HG03280 (cell line): ENCODE data around the gene RAP1GAP.

ENCODE experiments used
- ATAC-seq: cut with Tn5 transposase; IDR thresholded peaks from one replicate; pipeline ENCODE4 v1.9.1; 2021; ENCODE audit warnings: mild to moderate bottlenecking, moderate library complexity; ENCODE audit not compliant: unreplicated experiment

Gene RAP1GAP

DNA sequence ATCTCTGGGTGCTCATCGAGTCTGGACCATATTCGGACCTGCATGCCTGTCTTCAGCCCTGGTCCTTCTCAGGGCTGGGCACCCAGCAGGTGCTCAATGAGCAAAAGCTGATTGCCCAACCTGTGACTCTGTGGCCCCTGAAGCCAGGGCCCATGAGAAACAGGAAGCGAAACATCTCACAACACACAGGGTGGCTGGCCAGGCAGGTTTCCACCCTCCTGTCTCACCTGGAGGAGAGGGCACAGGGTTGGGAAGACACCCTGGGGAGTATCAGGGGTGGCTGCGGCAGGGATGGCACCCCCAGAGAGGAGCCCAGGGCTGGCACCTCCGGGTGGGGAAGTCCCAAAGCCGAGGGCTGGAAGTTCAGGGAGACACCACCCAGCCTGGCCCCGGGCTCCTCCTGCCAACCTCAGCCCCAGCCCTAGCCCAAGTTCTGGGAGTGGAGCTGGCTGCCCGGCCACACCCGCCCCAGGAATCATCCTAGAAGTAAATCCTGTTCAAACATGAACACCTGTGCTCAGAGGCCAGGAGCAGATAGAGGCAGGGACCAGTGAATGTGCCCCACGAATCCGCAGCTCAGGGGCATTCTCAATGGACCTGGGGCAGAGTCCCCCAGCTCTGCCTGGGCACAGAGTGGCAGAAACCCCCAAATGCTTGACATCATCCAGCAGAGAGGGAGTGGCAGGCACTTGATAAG is 54.6 kb downstream of the RAP1GAP start:
- ATAC-seq: no peak

DNA sequence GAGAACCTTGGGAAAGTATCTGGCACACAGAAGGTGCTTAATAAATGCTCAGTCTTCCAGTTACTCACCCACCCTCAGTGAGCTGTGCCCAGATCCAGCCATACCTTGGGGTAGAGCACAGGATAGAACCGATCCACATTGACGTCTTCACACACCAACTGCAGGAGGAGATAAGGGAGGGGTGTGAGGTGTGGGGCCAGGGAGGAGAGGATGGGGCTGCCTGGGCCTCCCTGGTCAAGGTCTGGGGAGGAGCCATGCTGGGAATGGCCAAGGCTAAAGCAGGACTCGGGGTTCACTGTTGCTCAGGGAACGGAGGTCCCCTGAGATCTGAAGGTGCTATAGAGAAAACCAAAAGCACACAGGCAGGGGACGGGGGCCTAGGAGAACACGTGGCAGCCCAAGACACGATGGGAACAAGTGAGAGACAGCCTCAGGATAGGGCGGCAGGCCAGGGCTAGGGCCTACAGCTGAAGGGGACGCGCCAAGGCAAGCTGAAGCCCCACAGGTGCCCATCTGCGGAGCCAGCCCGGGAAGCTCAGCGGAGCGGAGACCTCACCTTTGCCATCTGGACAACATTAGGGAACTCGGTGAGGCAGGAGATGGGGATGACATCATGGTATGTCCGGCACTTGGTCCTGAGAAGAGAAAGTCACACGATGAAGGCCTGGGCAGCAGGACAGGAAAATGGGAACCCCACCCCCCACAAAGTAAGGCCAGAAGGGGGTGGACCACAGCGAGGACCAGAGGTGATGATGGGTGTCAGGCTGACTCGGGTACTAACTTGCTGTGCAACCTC is 55.9 kb downstream of the RAP1GAP start:
- no peak for ATAC-seq

DNA sequence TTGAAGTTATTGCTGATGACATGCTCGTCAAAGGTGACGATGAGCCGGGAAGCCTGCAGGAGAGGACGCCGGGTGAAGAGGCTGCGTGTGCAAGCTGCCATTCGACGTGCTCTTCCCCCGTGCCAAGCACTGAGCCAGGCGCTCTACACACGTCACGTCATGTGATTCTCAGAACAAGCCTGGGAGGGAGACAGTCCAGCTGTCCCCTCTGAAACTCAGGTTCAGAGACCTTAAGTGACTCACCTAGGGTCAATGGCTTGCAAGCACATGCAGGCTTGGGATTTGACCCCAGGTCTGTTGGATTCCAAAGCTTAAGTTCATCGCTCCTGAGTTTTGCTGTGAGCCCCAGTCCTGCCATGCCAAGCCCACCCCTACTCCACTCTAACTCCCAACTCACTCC is 57.1 kb downstream of the RAP1GAP start:
- no peak for ATAC-seq

DNA sequence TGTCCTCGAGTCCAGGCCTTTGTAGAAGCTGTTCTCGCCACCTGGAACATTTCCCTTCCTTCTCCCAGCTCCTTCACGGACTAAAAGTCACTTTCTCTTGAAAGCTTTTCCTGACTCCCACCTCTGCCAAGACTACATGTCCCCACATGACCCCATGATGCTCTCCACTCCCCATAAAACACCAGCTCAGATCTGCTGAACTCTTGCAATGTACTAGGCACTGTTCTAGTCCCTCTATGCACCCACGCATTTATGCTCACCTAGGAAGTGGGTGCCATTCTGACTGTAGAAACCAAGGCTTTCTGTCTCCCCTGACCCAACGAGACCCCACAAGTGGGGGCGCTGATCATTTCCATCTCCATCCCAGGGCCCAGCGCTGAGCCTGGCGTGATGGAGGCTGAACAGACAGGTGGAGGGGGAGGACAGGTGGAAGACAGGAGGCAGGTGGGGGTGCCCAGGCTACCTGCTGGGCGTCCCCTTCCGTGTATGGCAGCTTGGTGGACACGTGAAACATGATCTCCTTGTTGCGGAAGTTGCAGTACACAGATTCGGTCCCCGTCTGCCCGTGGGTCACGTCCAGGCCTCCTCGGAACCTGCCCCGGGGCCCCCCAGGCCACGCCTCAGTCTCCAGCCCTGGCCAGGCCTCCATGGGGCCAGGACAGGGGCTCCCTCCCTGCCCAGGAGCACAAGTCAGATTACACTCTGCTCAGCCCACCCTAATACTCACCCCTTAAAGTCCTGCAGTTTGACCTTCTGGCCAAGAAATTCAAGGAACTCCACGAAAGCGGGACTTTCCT is 58.0 kb downstream of the RAP1GAP start:
- ATAC-seq: no peak

DNA sequence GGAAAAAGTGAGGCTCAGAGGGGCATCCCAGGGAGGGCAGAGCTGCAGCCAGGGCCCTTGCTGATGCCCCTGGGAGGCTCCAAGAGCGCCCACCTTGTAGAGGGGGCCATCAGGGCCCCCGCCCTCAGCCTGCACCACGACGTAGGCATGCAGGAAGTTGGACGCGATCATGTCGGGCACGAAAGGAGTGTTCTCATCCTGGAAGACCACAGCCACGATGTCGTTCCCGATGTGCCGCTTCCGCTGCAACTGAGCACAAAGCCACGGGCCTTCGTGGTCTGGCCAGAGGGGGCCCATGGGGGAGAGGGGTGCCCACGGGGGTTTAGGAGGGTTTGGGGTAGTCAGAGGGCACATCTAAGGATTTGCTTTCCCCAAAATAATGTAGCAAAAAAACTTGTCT is 59.1 kb downstream of the RAP1GAP start:
- ATAC-seq: no peak

DNA sequence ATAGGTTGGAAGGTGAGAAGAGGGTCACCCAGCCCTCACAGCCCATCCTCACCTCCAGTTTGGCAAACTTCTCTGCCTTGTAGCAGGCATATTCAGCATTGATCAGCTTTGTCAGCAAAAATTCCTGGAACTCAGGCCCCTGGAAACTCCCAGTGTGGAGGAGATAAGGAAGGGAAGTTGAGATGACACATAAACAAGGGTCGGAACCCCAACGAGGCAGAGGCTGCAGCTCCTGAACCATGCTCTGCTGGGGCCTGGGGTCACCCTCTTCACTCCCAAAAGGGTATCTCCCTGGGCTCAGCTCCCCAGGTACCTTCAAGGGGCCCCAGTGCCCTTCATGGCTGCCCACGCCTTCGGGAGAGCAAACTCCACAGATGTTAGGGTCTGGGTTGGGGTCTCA is 60.4 kb downstream of the RAP1GAP start:
- ATAC-seq: no peak

DNA sequence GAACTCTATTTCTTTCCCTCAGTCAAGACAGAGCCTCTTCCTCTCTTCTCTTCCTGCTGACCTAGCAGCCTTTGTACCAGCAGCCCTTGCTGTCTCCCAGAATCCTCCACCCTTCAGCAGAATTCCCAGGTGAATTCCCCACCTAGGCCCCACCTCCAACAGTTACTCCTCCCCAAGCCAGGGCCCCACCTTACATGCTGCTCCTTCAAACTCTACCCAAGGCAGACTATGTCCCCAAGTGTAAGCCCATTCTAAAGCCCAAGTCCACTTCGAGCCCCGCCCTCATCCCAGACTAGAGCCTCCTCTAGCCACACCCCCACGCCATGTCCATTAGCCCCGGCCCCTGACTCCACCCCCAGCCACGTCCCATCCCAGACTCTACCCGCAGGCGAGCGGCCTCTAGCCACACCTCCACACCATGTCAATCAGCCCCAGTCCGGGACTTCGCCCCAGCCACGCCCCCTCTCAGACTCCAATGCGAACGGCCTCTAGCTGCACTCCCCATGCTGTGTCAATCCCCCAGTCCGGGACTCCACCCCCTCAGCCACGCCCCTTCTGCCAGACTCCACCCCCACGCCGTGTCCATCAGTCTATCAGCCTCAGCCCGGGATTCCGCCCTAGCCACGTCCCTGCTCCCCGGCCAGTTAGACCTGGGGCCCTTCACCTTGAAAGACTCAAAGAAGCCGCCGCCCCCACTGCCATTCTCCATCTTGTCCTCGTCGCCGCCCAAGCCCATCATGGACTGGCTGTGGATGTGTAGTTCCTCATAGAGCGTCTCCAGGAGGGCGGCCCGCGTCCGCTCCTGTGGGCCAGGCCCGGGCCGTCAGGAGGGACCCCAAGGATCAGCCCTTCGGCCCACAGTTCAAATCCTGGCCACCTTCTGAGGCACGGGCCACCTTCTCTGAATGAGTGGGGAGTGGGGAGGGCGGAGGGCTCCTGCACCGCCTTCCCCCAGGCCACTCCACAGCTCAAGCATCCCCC is 61.3 kb downstream of the RAP1GAP start:
- peak; percentile 64 for ATAC-seq

DNA sequence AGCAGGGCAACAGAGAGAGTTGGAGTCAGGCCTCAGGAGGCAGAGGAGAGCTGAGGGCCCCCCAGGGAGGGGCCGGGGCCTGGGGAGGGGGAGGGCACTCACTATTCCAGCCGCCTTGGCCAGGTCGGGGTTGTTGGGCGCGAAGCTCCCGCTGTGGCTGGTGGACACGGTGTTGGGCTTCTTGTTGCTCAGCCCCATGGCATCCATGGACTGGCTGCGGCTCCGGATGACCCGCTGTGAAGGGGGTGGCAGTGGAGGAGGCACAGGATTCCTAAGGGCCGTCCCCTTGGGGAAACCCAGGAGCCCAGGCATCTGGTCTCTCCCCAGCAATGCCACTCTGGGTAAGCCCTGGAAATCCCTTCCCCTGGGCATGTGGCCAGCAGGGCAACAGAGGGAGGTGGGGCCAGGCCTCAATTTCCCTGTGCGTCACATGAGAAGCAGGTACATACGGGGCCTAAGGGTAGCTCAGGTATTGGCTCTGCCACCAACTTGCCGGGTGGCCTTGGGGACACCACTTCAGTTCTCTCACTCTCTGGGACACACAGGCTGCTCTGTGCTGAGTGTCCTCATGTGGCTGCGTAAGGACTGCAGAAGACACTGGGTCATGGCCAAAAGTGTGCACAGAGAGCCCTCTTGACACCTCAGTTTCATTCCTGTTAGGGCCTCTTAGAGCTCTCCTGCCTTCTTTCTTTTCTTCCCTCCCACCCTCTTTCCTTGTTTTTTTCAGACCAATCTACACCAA is 63.0 kb downstream of the RAP1GAP start:
- ATAC-seq: no peak

DNA sequence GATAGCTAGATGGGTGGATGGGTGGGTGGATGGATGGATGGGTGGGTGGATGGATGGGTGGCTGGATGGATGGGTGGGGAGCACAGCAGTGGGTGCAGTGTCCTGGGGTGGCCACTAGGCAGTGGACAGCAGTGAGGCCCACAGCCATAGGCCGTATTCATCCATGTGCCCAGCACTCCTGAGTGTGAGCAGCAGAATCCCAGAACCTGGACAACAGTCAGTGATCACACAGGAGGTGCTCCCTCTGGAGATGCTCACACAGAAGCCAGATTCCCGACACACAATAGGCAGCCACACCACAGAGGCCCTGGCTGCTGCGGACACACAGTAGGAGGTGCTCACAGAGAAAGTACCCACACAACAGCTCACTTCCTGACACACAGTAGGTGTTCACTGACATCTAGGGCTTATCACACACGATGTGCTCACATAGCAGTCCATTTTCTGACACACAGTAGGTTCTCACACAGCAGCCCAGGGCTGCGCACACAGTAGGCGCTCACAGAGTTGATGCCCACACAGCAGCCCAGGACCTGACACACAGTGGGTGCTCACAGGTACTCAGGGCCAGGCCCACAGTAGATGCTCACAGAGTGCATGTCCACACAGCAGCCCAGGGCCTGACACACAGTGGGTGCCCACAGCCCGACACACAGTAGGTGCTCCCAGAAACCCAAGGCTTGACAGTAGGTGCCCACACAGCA is 64.0 kb downstream of the RAP1GAP start:
- ATAC-seq: no peak

DNA sequence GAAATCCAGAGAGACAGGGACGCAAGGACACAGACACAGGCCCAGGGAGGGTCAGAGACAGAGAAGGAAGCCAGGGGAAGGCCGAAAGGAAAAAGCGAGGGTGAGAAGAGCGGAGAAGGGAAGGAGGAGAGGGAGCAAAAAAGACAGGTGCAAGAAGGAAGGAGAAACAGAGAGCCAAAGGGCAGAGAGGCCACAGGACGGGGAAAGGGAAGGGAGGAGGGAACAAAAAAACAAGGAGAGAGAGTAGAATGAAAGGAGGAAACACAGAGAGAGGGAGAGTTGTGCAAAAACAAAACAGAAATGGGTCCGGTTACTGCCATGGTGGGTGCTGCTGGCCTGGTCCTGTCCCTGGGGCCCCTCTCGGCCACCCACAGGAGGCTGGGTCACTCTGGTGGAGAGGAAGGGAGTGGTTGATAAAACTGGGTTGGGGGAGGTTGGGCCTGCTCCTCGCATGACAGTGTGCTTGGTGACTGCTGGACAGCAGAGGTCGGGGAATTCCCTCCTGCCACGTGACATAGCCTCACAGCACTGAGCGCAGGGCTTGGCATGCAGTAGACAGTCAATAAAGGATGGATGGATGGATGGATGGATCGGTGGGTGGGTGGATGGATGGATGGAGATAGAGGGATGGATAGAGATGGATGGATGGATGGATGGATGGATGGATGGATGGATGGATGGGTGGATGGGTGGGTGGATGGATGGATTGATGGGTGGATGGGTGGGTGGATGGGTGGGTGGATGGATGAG is 64.8 kb downstream of the RAP1GAP start:
- no peak for ATAC-seq

DNA sequence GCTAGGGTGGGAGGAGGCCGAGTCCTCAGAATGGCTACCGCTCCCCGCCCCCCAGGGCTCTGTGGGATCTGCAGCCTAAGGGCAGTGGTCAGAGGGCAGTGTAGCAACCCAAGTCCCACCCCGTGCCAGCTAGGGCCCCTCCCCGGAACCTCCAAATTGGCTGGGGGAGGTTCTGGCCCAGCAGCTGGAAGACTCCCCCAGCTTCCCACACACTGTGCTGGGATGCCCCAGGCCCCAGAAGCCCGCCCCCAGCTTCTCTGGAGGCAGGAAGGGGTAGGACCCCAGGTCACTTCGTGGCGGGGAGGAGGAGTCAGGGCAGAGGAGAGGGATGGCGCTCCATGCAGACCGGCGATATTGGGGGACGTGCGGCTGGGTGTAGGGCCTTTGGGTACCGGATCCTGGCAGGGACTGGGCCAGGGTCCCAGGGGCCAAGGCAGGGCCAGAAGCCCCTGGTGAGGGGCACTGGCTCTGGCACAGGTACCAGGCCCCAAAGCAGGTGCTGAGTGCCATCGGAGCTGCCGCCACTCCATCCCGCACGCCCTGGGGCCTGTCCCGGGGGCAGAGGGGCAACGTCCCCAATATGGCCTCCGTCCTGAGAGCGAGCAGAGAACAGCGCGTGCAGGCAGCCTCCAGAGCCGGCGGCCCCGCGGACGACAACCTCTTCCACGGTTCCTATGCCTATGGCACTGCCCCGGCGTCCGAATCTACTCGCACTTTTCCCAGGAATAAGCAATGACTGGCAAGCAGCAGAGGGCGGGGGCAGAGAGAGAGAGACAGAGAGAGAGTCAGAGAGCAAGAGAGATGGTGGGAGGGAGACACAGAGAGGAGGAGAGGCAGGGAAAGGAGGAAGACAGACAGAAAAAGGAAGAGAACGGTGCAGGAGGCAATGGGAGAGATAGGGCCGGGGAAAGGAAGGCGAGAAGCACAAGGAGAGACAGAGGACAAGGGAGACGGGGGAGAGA is 65.7 kb downstream of the RAP1GAP start:
- no peak for ATAC-seq

DNA sequence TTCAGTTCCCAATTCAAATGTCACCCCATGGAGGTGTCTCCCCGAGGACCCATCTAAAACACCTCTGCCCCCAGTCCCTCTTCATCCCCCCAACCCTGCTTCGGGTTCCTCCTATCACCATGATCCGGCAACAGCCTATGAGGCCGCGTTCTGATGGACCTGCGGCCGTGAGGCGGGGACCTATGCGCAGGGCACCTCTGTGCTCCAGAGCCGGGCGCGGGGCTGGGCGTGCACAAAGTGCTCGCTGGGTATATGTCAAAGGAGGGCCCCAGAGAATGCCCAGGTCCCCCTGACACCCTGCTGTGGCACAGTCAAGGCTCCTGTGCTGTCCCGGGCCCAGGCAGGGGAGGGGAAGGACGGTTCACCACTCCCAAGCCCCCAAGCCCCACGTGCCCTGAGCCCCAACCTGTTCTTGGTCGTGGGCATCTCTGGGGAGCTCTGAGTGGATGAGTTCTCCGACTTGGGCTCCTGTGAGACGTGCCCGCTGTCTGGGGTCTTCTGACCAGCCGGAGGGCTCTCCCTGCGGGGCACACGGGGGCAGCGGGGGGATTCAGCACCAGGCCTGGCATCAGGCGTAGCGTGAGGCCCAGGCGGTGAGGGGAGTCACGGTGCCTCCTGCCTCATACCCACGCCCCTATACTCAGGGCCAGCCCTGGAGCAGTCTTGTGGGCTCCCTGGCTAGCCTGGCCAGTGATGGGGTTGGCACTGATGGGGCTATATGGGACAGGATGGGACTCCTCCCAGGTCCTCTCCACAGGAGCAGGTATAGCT is 67.7 kb downstream of the RAP1GAP start:
- no peak for ATAC-seq

DNA sequence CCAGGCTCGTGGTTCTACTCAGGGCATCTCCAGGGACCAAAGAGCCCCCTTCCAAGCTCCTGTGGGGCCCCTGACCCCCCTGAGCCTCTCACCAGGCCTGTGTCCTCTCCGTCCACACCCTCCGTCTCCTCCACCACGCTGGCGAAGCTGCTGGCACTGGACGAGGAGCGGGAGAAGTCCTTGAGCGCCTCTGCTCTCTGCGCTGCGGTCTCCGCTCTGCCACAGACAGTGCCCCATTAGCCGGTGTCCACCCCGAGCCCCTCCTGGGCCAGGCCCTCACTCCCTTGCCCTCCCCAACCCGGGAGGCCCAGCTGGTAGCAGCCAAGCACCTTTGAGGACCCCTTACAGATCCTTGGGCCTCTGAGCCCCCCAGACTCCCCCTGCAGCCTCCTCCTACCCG is 69.8 kb downstream of the RAP1GAP start:
- ATAC-seq: no peak

DNA sequence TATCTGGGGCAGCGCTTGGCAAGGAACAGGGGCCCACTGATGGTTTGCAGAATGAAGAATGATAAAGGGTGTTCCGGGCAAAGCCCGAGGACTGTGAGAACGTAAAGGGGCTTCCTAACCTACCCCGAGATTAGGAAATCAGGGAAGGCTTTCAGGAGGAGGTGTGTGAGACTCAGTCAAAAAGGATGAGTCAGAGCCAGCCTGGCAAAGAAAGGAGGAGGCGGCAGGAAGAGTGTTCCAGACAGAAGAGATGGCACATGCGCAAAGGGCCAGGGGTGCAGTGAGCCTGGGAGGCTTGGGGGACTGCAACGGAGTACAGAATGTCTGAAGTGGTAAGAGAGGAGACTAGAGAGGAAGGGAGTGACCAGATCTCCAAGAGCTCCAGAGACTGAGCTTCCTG is 70.3 kb downstream of the RAP1GAP start:
- no peak for ATAC-seq

DNA sequence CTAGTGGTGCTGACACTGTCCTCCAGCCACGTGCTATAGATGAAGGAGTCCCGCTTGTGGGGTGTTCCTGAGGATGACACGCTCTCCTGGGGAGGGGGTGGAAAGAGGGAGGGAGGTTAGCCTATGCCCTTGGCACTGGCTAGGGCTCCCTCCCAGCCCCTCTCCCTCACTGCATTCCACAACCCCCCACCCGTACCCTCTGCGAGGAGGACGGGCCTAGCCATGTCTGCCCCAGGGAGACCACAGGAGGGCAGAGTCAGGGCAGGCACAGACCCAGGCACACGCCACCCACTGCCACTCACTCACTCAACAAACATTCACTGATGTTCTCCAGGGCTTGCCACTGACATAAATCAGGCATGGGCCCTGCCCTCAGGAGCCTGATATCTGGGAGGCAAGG is 70.7 kb downstream of the RAP1GAP start:
- ATAC-seq: no peak

DNA sequence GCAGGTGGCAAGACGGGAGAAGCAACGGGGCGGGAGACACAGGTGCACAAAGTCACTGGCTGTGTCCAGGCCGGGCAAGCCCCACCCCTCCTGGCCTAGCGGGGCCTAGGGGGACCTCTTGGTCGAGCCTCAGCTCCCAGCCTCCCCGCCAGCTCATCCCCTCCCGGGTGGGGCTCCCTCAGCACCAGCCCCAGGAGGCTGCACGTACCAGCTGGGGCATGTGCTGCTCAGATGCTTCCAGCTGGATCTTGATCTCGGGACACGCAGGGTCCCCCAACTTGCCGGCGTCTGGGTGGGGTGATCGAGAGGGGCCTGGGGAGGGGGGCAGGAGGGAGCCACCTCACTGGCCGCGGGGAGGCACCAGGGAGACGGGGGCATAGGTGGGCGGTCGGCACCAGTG is 71.4 kb downstream of the RAP1GAP start:
- no peak for ATAC-seq

DNA sequence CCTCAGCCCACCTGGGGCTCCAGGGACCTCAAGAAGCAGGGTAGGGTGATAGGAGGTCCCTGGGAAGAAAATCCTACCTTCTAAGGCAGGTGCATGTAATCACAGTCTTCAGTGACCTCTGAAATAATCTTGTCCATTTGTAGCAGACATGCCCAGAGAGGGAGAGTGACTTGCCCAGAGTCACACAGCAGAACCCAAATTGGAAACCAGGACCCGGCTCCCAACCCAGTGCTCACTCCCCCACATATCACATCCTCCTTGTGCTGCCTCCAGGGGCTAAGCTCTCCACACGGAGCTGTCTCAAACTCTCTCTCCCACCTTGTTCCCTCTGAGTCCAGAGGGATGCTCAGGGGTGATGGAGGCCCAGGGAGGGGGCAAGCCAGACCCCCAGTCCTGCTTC is 72.5 kb downstream of the RAP1GAP start:
- no peak for ATAC-seq
